Smooth muscle cell of the brain vasculature (primary cell): ENCODE measurements around the gene ASRGL1.

Experiments used
- DNase-seq: peaks from one replicate; pipeline ENCODE4 v3.0.0-alpha.2; 2012; ENCODE audit warnings: low read depth, low spot score

The ASRGL1 gene

DNA sequence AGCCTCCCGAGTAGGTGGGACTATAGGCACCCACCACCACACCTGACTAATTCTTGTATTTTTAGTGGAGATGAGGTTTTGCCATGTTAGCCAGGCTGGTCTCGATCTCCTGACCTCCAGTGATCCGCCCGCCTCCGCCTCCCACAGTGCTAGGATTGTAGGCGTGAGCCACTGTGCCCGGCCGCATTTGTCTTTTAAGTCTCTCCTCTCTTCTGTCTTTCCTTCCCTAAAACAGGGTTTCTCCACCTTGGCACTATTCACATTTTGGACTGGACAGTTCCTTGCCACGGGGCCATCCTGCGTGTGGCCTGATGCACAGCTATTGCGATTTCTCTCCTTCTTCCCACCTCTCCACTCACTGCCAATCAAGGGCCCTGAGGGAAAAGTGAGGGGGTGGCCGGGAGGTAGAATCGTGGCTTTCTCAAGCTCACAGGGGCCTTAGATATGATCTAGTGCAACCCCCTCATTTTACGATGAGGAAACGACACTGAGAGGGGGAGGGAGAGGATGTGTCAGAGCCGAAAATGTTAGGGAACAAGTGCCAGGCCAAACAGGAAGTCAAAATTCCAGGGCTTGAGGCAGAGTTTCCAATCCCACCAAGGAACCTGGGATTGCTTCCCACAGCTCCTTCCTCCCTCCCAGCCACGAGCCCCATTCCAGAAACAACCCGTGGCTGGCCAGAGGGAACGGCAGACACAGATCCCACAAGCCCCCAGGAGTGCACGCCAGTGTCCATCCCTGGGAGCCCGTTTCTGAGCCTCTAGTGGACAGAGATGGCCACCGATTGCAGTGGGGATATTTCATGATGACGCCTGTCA, 102.7 kb downstream of the ASRGL1 start:
- no peak for DNase-seq
